Glutamatergic neuron (in vitro differentiated cells): ENCODE data around the gene TIE1. TPM values are rescaled to one million over a fixed set of nuclear protein-coding genes. Genes with fewer than 3 reads are reported as not detected.

Source experiments
- DNase-seq: peaks from one replicate; pipeline ENCODE4 v3.0.0; 2022
- H3K27ac Mint-ChIP-seq: one replicate; pipeline ENCODE4 v1.8.0; 2020; ENCODE audit warnings: mild to moderate bottlenecking, mixed read lengths, inconsistent platforms; ENCODE audit not compliant: unreplicated experiment
- H3K27me3 Mint-ChIP-seq: one replicate; pipeline ENCODE4 v1.8.0; 2020; ENCODE audit warnings: mild to moderate bottlenecking, moderate library complexity, mixed read lengths, inconsistent platforms; ENCODE audit not compliant: unreplicated experiment
- H3K36me3 Mint-ChIP-seq: one replicate; pipeline ENCODE4 v1.8.0; 2020; ENCODE audit warnings: mild to moderate bottlenecking, mixed read lengths, inconsistent platforms; ENCODE audit not compliant: unreplicated experiment
- H3K4me1 Mint-ChIP-seq: one replicate; pipeline ENCODE4 v1.8.0; 2020; ENCODE audit warnings: mild to moderate bottlenecking, low read depth, mixed read lengths, inconsistent platforms; ENCODE audit not compliant: unreplicated experiment
- H3K4me3 Mint-ChIP-seq: one replicate; pipeline ENCODE4 v1.8.0; 2020; ENCODE audit warnings: mild to moderate bottlenecking, mixed read lengths, inconsistent platforms; ENCODE audit not compliant: unreplicated experiment
- H3K9me3 Mint-ChIP-seq: one replicate; pipeline ENCODE4 v1.8.0; 2020; ENCODE audit warnings: mild to moderate bottlenecking, moderate library complexity, mixed read lengths, inconsistent platforms; ENCODE audit not compliant: unreplicated experiment
- CTCF ChIP-seq: fragments of 200-600 bp; sonication (generic); IDR thresholded peaks from one replicate; pipeline ENCODE4 v1.5.0; 2021; ENCODE audit not compliant: partially characterized antibody, unreplicated experiment
- total RNA-seq: library from RNA; stranded (reverse); fragmentation: NEBNext Ultra II Directional; extraction: Animal tissue kit (Norgen Biotek cat#: 25700); gene quantifications from one replicate; pipeline ENCODE4 v1.2.1, GENCODE V29; 2021; ENCODE audit not compliant: unreplicated experiment

Gene TIE1
- total RNA-seq, 1 donor from 2014 or later, result 11.3 TPM

- no peak for DNase-seq
- peak; percentile 19 for TF ChIP-seq CTCF
- Mint-ChIP-seq H3K4me1 (peaks cover 9% of the 10 kb centered on the region), H3K36me3 (no peaks in the 10 kb centered on the region), H3K9me3 (peaks cover 4% of the 10 kb centered on the region), H3K27ac (peak overlapping the region; percentile 92), H3K4me3 (peak overlapping the region; percentile 90), H3K27me3 (peaks cover 2% of the 10 kb centered on the region)
These were observed 57.5 kb downstream of the TIE1 start for GRCh38 chr1:43358121-43358745.

- peaks cover 4% of the 10 kb centered on the region for H3K27me3 Mint-ChIP-seq
These were observed 58.2 kb downstream of the TIE1 start, which contains the start of gene CDC20 for GRCh38 chr1:43358746-43359693. Gene CDC20, plus strand, starts transcription at chr1:43358981. Its CDS starts 235 bp downstream, at chr1:43359216.

GRCh38 chr1:43359696-43360095 lies 58.9 kb downstream of the TIE1 start:
- DNase-seq, result no peak
- Mint-ChIP-seq H3K9me3 (peaks cover 4% of the 10 kb centered on the region), H3K4me1 (peaks cover 9% of the 10 kb centered on the region), H3K27me3 (peaks cover 6% of the 10 kb centered on the region), H3K27ac (no peak overlapping the region), H3K36me3 (no peaks in the 10 kb centered on the region), H3K4me3 (peak overlapping the region; percentile 90)
- no peak for TF ChIP-seq CTCF

More at GRCh38 chr1:43358746-43359693, 58.2 kb downstream of the TIE1 start, which contains the start of gene CDC20:
- DNase-seq, result peak; percentile 100
- Mint-ChIP-seq H3K9me3 (peaks cover 4% of the 10 kb centered on the region), H3K36me3 (no peaks in the 10 kb centered on the region), H3K4me3 (peak within 1 kb of the TSS; percentile 90), H3K27ac (peak within 1 kb of the TSS; percentile 92), H3K4me1 (peaks cover 9% of the 10 kb centered on the region)
- no peak for TF ChIP-seq CTCF

- H3K27ac Mint-ChIP-seq, result no peak overlapping the region
- H3K27me3 Mint-ChIP-seq, result peaks cover 8% of the 10 kb centered on the region
- H3K36me3 Mint-ChIP-seq, result peaks cover 6% of the 10 kb centered on the region
These were observed 59.8 kb downstream of the TIE1 start for GRCh38 chr1:43360616-43361015.

More at GRCh38 chr1:43360616-43361015, 59.8 kb downstream of the TIE1 start:
- Mint-ChIP-seq H3K4me1 (peaks cover 9% of the 10 kb centered on the region), H3K9me3 (peaks cover 4% of the 10 kb centered on the region), H3K4me3 (peak overlapping the region; percentile 64)
- no peak for TF ChIP-seq CTCF
- DNase-seq, result no peak
